SH-SY5Y (cell line): ENCODE measurements around the gene MLLT6.

Experiments used
- GATA2 ChIP-seq: IDR thresholded peaks from 2 replicates; pipeline ENCODE4 v1.6.1; 2011; ENCODE audit warnings: mild to moderate bottlenecking, low read depth, low read length
- GATA3 ChIP-seq: IDR thresholded peaks from 2 replicates; pipeline ENCODE4 v1.6.1; 2011; ENCODE audit warnings: low read depth, mild to moderate bottlenecking, low read length, moderate library complexity

DNA sequence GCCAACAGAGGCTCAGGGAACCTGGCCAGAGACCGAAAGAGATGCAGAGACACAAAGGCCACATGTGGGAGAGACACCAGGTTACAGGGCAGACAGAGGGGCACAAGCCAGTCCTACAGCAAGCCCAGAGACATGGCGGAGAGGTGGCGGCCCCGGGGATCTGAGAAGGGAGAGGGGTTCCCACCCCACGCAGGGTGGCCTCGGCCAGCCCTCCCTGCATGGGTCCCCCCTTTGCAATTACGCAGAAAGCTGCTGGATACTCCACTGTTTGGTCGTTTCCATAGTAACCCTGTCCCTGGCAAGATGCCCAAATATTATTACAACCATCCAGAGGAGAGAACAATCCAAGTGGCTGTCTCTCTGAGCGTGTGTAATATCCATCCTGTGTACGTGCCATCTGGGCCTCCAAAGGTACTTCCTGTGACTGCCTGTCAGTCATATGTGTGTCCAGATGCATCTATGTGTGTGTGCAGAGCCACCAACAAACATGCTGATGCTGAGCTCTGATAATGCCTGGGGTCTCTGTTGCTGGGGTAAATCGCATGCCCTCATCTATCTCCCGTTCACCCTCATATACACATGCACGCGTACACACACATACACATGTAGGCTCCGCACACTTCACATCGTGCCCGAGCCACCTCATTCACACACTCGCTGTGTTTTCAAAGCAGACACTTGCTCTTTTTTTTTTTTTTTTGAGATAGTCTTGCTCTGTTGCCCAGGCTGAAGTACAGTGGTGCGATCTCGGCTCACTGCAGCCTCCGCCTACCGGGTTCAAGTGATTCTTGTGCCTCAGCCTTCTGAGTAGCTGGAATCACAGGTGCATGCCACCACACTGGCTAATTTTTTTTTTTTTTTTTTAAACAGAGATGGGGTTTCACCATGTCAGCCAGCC is 37.6 kb downstream of the MLLT6 start:
- TF ChIP-seq GATA2 = peak; percentile 95
- TF ChIP-seq GATA3 = no peak
